Brain microvascular endothelial cell (primary cell): ENCODE measurements around the gene KIF1B.

ENCODE experiments used
- DNase-seq: peaks from one replicate; pipeline ENCODE4 v3.0.0-alpha.2; 2020
- H3K27ac ChIP-seq: fragments of 250-450 bp; sonication (Bioruptor Pico); 2 replicates; pipeline ENCODE4 v1.5.1; 2020; ENCODE audit warnings: mild to moderate bottlenecking, moderate library complexity
- H3K27me3 ChIP-seq: fragments of 250-450 bp; sonication (Bioruptor Pico); replicated peaks from 2 replicates; pipeline ENCODE4 v1.5.1; 2020; ENCODE audit warnings: mild to moderate bottlenecking
- H3K36me3 ChIP-seq: fragments of 250-450 bp; sonication (Bioruptor Pico); replicated peaks from 2 replicates; pipeline ENCODE4 v1.5.1; 2020; ENCODE audit warnings: mild to moderate bottlenecking
- H3K4me3 ChIP-seq: 2 replicates; pipeline ENCODE4 v1.5.1; 2011; ENCODE audit warnings: low read depth, mild to moderate bottlenecking, control low read depth, low read length, moderate library complexity
- CTCF ChIP-seq: IDR thresholded peaks from 2 replicates; pipeline ENCODE4 v1.5.1; 2011; ENCODE audit warnings: low read depth, mild to moderate bottlenecking, moderate library complexity, low read length, control low read depth, inconsistent platforms; ENCODE audit errors: missing control alignments
- in situ Hi-C: cut with HindIII; loops from 2 replicates; pipeline ENCODE4 v1.10.0; 2017; ENCODE audit warnings: low sequenced_read_pairs, low pct_ligation_motif_present

KIF1B gene

DNA sequence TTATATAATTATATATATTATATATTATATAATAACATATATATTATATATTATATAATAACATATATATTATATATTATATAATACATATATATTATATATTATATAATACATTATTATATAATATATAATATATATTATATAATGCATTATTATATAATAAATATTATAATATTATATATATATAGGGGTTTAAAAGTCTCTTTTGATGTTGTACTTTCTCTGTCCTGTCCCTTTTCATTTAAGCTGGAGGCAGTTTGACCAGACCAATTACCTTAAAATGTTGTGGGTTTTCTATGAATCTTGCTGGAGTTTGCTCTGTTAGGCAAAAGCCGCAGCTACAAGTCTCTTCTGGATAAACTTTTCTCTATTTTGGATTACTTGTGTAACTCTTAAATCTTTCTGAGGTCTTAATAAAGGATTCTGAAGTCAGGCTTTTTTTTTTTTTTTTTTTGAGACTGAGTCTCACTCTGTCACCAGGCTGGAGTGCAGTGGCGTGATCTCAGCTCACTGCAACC is 22.2 kb upstream of the KIF1B start:
- in situ Hi-C loops: no loop called here
- no peaks in the 10 kb centered on the region for H3K27me3 ChIP-seq
- no peak for DNase-seq

GRCh38 chr1:10189659-10190058 is 20.7 kb upstream of the KIF1B start:
- no peak for DNase-seq
- H3K27me3 ChIP-seq: no peaks in the 10 kb centered on the region
- H3K27ac ChIP-seq: no peak overlapping the region
- in situ Hi-C loops: no loop called here
- no peak overlapping the region for H3K4me3 ChIP-seq
- no peak for TF ChIP-seq CTCF
- no peaks in the 10 kb centered on the region for H3K36me3 ChIP-seq

More for the DNA sequence above, 22.2 kb upstream of the KIF1B start:
- H3K27ac ChIP-seq: no peak overlapping the region
- no peak overlapping the region for H3K4me3 ChIP-seq
- no peaks in the 10 kb centered on the region for H3K36me3 ChIP-seq
- TF ChIP-seq CTCF: no peak

DNA sequence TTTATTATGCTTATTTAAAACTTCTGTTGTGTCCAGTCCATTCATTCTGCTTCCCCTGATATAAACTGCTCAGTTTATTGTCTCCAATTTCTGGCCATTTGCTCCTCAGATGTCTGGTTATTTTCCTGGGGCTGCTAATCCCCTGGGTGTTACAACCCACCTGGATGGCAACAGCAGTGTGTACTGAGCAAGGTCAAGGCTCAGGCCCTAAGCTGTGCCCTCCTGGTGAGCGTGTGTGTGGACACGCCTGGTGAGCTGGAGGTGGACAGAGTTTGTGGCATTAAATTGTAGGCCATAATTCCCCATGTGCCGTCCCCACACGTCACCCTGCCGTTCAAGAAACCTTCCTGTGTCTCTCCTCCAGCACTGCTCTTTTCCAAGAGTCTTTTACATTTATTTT is 18.1 kb upstream of the KIF1B start:
- TF ChIP-seq CTCF: no peak
- H3K36me3 ChIP-seq: no peaks in the 10 kb centered on the region
- no peaks in the 10 kb centered on the region for H3K27me3 ChIP-seq
- no peak overlapping the region for H3K4me3 ChIP-seq
- in situ Hi-C loops: no loop called here
- no peak for DNase-seq
- no peak overlapping the region for H3K27ac ChIP-seq

- no peak for DNase-seq
- no peak for TF ChIP-seq CTCF
- no peaks in the 10 kb centered on the region for H3K36me3 ChIP-seq
Observed at GRCh38 chr1:10193288-10193687, 17.1 kb upstream of the KIF1B start.

GRCh38 chr1:10195570-10195969 is 14.8 kb upstream of the KIF1B start:
- no peak overlapping the region for H3K27ac ChIP-seq
- in situ Hi-C loops: no loop called here
- no peak overlapping the region for H3K4me3 ChIP-seq

More at GRCh38 chr1:10193288-10193687, 17.1 kb upstream of the KIF1B start:
- no peak overlapping the region for H3K4me3 ChIP-seq
- H3K27ac ChIP-seq: no peak overlapping the region
- in situ Hi-C loops: no loop called here
- no peaks in the 10 kb centered on the region for H3K27me3 ChIP-seq

More at GRCh38 chr1:10195570-10195969, 14.8 kb upstream of the KIF1B start:
- TF ChIP-seq CTCF: no peak
- peak; percentile 22 for DNase-seq
- H3K36me3 ChIP-seq: no peaks in the 10 kb centered on the region
- H3K27me3 ChIP-seq: no peaks in the 10 kb centered on the region
